ENCODE measurements around the gene GUCY1A2.

The GUCY1A2 gene

DNA sequence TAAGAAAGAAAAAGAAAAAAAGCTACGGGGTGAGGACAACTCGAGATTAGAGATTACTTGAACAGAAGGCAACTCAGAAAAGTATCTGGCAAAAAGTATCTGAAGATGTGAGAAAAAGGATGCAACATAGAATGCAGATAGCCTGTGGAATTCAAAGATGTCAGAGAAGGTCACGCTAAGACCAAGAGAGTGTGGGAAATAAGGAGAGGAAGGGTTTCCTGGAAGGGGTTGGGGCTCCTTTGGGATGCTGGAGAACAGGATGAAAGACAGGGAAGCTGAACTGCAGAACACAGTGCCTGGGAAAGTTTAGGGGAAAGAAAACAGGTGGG lies 1.2 kb downstream of the GUCY1A2 start:
- TF ChIP-seq, protein P1, sequence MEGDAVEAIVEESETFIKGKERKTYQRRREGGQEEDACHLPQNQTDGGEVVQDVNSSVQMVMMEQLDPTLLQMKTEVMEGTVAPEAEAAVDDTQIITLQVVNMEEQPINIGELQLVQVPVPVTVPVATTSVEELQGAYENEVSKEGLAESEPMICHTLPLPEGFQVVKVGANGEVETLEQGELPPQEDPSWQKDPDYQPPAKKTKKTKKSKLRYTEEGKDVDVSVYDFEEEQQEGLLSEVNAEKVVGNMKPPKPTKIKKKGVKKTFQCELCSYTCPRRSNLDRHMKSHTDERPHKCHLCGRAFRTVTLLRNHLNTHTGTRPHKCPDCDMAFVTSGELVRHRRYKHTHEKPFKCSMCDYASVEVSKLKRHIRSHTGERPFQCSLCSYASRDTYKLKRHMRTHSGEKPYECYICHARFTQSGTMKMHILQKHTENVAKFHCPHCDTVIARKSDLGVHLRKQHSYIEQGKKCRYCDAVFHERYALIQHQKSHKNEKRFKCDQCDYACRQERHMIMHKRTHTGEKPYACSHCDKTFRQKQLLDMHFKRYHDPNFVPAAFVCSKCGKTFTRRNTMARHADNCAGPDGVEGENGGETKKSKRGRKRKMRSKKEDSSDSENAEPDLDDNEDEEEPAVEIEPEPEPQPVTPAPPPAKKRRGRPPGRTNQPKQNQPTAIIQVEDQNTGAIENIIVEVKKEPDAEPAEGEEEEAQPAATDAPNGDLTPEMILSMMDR (IDR thresholded peaks at IDR 0.05; ENCODE audit: low read depth, low read length, missing control alignments), result no peak
- no peak overlapping the region for H3K4me3 ChIP-seq (ENCODE audit: low read depth, low read length)
- no peak for DNase-seq (ENCODE audit: low read depth)

DNA sequence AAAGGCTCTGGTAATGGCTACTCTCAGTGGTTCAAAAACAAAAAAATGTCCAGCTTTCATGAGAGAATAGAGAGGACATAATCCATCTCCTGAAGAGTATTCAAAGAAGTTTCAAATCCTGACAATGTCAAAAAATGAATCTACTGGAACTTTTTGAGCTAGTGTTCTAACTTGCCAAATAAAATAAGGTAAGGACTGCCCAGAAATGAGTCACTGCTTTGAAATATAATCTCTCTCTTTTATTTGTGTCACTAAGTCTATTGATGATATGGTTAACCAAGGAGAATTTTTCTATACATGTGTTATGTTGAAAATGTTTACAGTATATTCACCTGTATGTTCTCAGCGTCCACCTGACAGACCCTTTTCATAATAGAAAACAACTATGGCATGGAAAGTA lies 3.4 kb downstream of the GUCY1A2 start:
- no peak overlapping the region for H3K4me3 ChIP-seq (ENCODE audit: low read depth, low read length)
- TF ChIP-seq, protein P1 (IDR thresholded peaks at IDR 0.05; ENCODE audit: low read depth, low read length, missing control alignments), result no peak
- no peak for DNase-seq (ENCODE audit: low read depth)

DNA sequence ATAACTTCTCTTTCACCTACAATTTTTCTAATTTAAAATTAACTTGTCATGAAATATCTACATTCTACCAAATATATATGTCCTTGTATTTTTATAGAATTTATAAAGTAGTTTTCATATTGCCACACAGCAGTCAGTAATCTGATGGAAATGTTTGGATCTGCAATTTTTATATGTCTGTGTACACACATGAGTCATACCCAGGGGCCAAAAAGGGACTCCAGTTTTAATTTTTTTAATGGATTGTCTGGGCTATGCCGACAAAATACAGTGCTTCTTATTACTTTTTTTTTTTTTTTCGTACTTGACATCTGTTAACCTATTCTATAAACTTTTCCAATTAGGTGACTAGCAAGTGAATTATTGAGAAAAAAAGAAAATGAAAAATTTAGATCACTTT lies 6.3 kb downstream of the GUCY1A2 start:
- no peak overlapping the region for H3K4me3 ChIP-seq (ENCODE audit: low read depth, low read length)
- TF ChIP-seq, protein P1 (IDR thresholded peaks at IDR 0.05; ENCODE audit: low read depth, low read length, missing control alignments), result no peak
- DNase-seq (ENCODE audit: low read depth), result no peak

DNA sequence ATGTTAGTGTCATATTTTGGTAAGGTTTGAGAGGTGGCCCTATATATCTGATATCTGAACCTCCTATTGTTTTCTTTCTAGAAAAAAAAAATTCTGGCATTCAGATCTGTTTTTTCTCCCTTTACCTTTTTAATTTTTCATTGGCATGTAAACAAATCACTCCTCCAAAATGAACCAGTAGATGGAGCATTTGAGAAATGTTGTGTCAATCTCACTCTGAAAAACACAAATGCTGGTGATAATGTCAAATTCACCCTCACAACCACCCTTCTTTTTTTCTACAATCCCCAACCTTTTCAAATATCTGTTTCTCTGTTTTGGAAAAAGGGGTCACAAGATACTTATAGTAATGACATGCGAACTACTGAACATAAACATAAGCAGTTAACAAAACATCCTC lies 9.1 kb downstream of the GUCY1A2 start:
- DNase-seq (ENCODE audit: low read depth), result no peak
- H3K4me3 ChIP-seq (ENCODE audit: low read depth, low read length), result no peak overlapping the region
- TF ChIP-seq, protein P1 (IDR thresholded peaks at IDR 0.05; ENCODE audit: low read depth, low read length, missing control alignments), result no peak

DNA sequence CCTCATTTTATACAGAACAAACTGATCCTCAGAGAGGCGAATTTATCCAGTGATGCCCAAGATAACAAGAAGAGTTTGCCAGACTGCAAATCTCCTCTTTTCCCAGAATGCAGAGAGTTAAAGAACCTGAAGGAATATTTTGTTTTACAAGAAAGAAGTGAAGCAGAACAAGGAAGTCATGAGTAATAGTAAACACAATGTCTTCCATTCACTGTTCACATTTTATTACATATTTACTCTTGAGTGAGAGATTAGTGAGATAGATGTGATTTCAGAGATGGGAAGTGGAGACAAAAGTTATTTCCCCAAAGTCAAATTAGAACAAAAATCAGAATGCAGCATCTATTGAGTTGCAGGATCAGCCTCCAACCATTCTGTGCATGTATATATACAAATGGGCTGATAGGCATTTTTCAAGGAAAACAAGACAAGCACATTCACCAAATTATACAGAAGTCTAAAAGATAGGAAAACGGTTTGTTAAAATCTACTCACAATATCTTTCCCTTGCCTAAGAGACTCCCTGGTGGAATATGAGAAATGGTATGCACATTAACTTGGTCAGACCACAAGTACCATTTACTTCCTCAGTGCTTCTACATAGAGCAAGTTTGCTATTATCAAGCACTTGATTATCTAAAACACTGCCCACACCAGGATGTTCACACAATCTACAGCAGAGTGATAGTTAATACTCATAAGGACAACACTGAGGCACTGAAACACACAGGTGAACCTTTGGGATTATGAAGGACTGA lies 12.0 kb downstream of the GUCY1A2 start:
- TF ChIP-seq, protein P1 (IDR thresholded peaks at IDR 0.05; ENCODE audit: low read depth, low read length, missing control alignments), result no peak
- H3K4me3 ChIP-seq (ENCODE audit: low read depth, low read length), result no peak overlapping the region
- DNase-seq (ENCODE audit: low read depth), result no peak

DNA sequence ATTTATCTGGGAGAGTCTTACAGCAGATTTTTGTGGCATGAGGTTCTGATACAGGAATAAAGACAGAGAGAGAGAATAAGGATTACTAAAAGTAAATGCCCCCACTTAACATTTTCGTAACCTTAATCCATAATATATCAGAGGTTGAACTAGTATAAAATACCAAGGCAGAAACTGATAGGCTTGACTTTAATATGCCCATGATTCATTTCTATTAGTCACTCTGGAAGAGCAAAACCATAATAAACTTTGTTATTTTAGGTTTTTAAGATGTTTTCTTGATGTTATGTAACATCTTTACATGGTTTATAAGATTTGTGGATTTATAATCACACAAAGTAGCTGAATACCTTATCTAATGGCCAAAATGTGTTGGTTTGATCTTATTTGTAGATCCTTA lies 19.1 kb downstream of the GUCY1A2 start:
- H3K4me3 ChIP-seq (ENCODE audit: low read depth, low read length), result no peak overlapping the region
- DNase-seq (ENCODE audit: low read depth), result no peak
- TF ChIP-seq, protein P1 (IDR thresholded peaks at IDR 0.05; ENCODE audit: low read depth, low read length, missing control alignments), result no peak

DNA sequence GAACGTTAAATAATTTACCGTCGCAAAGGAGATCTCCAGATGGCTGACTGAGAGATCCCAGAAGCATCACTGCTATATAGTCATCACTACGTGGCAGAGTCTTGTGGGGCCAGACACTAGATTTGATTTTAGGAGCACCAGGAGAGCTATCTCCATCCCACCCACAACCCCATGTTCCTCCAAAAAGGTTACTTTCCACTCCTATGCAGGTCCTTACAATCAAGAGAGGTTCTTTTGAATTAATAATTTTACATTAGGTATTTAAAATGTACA lies 19.4 kb downstream of the GUCY1A2 start:
- no peak overlapping the region for H3K4me3 ChIP-seq (ENCODE audit: low read depth, low read length)
- TF ChIP-seq, protein P1 (IDR thresholded peaks at IDR 0.05; ENCODE audit: low read depth, low read length, missing control alignments), result no peak
- no peak for DNase-seq (ENCODE audit: low read depth)
